ENCODE data around the gene ZNF507.
"Not testable (repeated sequence)": the region's sequence is repeated elsewhere in the genome, so short reads cannot be mapped to it uniquely, and the experiment has no call there.

ZNF507 gene

GRCh38 chr19:32367063-32367462, 21.7 kb downstream of the ZNF507 start:
- in situ Hi-C loops (cut with MboI; ENCODE audit: low sequenced_read_pairs): no loop called here

- in situ Hi-C loops (cut with MboI; ENCODE audit: low sequenced_read_pairs): no loop called here
Observed at GRCh38 chr19:32367948-32368536, 22.6 kb downstream of the ZNF507 start.

- in situ Hi-C loops (cut with MboI; ENCODE audit: low sequenced_read_pairs): no loop called here
Observed at GRCh38 chr19:32368787-32369186, 23.4 kb downstream of the ZNF507 start.

GRCh38 chr19:32372726-32373517, 27.5 kb downstream of the ZNF507 start:
- in situ Hi-C loops (cut with MboI; ENCODE audit: low sequenced_read_pairs): no loop called here

DNA sequence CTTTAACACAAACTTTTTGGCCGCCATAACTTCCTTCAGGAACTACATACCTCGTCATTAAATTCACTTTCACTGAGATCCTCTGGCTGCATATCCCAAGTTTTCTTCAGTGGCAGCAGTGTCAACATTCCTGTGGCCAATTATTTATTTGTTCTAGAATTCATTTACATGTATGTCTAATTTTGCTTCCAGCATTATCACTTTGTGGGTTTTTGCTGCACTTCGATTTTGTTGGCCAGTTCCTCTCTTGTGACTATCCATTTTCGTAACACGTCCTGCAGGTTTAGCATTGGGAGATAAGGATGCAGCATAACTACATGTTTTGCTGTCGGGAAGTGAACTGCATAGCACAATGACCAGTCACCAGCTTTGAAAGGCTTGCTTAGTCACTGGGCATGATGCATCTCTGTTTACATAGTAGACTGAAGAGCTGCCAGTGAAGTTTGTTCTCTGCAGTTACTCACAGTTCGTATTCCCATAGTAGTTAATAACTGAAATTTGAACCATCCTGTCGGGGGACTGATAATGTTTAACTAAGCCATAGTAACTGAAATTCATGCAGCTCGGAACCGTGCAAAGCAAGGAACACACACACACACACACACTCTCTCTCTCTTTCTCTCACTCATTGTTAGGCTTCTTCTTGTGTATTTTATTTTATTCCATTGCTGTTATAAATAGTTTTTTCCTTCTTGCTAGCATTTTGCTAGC, 28.3 kb downstream of the ZNF507 start:
- in situ Hi-C loops (cut with MboI; ENCODE audit: low sequenced_read_pairs): no loop called here

- in situ Hi-C loops (cut with MboI; ENCODE audit: low sequenced_read_pairs): not testable (repeated sequence)
Observed at GRCh38 chr19:32374362-32374761, 29.0 kb downstream of the ZNF507 start.

DNA sequence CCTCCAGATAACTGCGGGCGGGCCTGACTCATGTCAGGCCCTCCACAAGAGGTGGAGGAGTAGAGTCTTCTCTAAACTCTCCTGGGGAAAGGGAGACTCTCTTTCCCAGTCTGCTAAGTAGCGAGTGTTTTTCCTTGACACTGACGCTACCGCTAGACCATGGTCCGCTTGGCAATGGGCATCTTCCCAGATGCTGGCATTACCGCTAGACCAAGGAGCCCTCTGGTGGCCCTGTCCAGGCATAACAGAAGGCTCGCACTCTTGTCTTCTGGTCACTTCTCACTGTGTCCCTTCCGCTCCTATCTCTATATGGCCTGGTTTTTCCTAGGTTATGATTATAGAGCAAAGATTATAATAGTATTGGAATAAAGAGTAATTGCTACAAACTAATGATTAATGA, 31.7 kb downstream of the ZNF507 start:
- in situ Hi-C loops (cut with MboI; ENCODE audit: low sequenced_read_pairs): not testable (repeated sequence)

DNA sequence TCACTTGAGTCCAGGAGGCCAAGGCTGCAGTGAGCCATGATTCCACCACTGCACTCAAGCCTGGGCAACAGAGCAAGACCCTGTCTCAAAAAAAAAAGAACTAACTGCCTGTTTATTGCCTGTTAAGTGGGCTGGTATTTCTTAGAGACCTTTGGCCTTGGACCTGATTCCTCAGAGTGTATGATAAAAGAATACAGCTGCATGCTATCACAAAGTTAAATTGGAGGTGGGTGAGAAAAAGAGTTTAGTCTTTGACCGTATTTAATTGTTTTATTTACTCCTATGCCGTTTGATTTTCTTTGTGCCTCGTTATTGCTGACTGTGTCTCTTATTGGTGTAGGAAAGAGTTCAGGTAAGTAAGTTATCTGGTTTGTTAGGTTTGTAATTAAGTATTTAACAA, 34.9 kb downstream of the ZNF507 start:
- in situ Hi-C loops (cut with MboI; ENCODE audit: low sequenced_read_pairs): no loop called here

DNA sequence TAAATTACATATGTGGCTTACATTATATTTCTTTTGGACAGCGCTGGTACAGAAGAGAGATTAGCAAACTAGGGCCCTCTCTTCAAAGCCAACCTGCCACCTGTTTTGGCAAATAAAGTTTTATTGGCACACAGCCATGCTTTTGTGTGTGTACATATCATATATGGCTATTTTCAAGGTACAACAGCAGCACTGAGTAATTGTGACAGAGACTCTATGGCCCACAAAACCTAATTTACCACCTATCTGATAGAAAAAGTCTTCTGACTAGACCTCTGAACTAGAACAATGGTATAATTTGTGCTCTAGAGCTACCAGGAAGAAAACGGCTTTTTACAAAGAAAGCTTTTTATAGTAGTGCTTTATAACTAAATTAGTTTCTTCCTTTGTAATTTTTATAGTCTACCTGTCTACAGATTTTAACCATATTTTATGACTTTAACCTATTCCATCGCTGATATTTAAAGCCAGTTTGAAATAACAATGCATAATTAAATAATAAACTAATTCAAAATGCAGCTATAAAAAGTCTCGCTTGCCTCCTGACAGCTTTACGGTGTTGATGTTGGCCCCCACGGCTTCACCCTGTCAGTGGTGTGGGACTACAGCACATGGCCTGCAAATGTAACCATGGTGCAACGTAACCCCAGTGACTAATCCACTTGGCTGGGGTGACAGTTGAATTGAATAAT, 42.4 kb downstream of the ZNF507 start:
- in situ Hi-C loops (cut with MboI; ENCODE audit: low sequenced_read_pairs): no loop called here

DNA sequence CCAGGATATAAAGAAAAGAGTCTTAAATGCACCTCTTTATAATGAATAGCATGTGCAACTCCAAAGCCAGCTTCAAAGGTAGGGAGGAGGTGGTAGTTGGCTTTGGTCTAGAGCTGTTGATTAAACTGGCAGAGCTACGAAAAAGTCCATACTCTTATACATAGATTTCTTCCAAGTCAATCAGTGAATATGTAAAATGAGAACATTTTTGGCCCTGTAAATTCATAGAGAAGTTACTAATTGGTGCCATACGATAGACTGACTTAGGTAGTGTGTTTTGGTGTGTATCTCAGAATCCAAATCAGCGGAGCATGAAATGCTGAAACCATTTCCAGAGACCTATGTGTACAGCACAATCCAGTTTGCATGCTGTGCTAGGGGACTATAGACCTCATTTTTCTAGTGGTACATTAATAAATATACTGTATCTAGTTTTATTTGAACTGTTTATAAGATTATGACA, 43.0 kb downstream of the ZNF507 start:
- in situ Hi-C loops (cut with MboI; ENCODE audit: low sequenced_read_pairs): no loop called here

DNA sequence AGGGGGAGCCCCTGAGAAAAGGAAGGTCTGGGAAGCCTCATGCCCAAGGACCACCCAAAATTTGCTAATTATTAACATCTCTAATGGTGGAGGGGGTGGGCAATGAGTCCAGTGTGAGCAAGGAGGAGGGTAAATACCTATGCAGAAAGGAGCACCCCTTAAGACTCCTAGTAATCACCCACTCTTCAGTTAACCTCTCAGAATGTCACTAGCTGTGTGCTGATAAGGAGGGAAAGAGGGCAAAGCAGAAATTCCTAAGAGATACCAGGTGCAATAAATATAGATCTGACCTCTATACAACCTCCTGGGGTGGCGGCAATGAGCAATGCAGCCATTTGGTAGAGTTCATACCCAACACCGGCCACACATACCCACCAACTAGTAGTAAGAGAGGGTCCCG, 47.5 kb downstream of the ZNF507 start:
- in situ Hi-C loops (cut with MboI; ENCODE audit: low sequenced_read_pairs): no loop called here

DNA sequence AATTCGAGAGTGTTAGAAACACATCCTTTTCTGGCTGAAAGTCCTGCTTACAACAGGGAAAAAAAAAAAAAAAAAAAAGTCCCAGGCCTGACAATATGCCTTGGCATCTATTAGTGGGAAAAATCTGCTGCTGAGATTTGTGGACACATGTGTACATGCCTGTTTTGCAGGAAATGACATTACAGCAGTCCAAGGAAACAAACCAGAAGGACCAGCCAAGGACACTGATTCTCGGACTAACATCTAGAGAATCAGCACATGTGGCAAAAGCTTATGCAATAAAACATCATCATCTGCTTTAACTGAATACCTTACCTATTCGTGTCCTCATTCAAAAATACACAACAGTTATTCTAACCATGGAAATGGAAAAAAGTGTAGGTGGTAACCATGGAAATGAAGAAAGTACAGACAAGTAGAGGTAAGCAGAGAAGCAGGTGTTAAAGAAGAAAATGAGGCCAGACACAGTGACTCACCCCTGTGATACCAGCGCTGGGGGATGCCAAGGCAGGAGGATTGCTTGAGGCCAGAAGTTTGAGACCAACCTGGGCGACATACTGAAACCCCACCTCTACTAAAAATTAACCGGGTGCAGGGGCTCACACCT, 50.7 kb downstream of the ZNF507 start:
- in situ Hi-C loops (cut with MboI; ENCODE audit: low sequenced_read_pairs): no loop called here

GRCh38 chr19:32397671-32398101, 52.3 kb downstream of the ZNF507 start:
- in situ Hi-C loops (cut with MboI; ENCODE audit: low sequenced_read_pairs): no loop called here

DNA sequence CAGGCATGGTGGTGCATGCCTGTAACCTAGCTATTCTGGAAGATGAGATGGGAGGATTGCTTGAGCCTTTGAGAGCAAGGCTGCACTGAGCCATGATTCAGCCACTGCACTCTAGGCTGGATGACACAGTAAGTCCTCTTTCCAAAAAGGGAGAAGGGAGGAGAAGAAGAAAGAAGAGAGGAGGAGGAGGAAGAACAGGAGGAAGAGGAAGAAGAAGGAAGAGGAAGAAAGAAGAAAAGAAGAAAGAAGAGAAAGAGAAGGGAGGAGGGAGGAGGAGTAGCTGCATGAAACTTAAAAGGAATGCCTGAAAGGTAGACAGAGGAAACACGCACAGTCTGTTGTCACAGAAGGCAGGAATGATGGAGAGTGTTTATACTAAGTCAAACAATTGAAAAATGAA, 56.6 kb downstream of the ZNF507 start:
- in situ Hi-C loops (cut with MboI; ENCODE audit: low sequenced_read_pairs): no loop called here

GRCh38 chr19:32403291-32403995, 58.0 kb downstream of the ZNF507 start:
- in situ Hi-C loops (cut with MboI; ENCODE audit: low sequenced_read_pairs): no loop called here

DNA sequence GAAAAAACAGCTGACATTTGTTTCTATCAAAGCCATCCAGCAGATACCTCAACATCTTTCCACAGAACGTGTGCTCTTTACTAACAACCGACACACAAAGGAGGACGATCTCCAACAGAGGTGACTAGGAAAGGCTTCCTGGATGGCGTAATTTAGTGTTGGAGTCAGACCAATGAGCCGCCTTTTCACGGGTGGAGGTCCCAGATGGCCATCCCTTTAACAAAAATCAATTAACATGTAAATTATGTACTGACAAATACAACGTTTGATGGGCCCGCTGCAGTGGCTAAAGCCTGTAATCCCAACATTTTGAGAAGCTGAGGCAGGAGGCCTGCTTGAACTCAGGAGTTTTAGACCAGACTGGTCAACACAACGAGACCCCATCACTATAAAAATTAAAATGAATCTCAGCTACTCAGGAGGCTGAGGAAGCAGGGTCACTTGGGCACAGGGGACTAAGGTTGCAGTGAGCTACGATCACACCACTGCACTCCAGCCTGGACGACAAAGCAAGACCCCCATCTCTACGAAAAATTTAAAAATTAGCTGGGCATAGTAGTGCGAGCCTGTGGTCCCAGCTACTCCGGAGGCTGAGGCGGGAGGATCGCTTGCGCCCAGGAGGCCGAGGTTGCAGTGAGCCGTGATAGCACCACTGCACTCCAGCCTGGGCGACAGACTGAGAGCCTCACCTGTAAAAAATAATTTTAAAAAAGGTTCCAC, 59.0 kb downstream of the ZNF507 start:
- in situ Hi-C loops (cut with MboI; ENCODE audit: low sequenced_read_pairs): no loop called here

DNA sequence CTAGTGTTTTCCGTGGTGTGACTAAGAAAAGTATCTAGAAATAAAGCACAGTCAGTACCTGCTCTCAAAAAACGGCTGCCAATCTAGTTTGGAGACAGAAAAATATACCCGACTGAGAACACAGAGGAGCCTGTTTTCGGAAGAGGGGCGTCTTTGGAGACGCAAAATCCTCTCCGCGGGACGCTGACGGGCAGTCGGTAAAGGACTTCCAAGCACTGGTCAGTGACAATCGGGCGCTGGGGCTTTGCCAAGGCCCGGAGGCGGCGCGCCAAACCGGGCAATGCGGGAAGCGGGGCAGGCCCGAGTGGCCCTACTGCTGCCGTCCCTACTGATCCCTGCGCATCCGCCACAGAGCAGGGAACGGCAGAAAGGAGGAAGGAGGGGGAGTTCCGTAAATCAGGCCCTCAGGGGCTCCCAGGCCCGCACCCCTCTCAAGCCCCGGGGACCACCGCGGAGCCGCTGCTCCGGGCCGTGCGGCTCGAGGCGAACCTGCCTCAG, 59.6 kb downstream of the ZNF507 start:
- in situ Hi-C loops (cut with MboI; ENCODE audit: low sequenced_read_pairs): no loop called here

DNA sequence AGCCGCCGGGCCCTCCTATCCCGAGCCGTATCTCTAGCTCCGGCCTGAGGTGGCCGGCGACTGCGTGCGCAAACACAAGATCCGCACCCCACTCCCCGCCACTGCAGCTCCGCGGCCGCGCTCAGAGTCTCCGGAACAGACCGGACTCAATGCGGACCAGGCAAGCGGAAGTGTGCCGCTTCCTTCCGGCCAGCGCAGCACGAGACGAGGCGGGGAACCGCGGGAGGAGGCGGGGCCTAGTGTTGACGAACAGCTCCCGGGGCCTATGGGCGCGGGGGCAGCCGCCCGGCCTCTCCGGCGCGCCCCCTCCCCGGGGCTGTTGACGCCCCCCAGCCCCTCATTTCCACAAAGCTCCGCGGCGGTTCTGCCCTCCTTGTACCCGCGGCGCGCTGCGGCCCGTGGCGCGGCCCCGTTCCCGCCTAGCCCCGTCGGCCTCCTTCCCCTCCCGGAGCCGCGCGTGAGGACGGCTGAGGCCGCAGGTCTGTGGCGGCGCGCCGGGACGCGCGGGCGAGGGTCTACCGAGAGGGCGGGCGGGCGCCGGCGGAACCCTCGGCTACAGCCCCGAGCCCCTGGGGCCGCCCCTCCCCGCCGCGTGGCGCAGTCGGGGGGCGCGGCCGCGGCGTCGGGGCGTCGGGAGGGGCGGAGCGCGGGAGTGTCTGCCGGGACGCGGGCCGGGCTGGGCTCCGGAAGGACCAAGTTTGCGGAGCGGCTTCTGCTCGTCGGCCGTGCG, 60.2 kb downstream of the ZNF507 start, which contains the start of gene DPY19L3:
Gene DPY19L3 (plus strand): TSS at position 340 of the 730 bp plus-strand sequence. CDS start 2,484 bp downstream, outside the sequence.
- in situ Hi-C loops (cut with MboI; ENCODE audit: low sequenced_read_pairs): no loop called here
